ENCODE measurements around the gene ATIC. TPM values are rescaled to one million over a fixed set of nuclear protein-coding genes. Genes with fewer than 3 reads are reported as not detected.

ATIC gene
- polyA plus RNA-seq, 2 of the 4 experiments (the other 2 are of a cell fraction) = 298 to 328 TPM

DNA sequence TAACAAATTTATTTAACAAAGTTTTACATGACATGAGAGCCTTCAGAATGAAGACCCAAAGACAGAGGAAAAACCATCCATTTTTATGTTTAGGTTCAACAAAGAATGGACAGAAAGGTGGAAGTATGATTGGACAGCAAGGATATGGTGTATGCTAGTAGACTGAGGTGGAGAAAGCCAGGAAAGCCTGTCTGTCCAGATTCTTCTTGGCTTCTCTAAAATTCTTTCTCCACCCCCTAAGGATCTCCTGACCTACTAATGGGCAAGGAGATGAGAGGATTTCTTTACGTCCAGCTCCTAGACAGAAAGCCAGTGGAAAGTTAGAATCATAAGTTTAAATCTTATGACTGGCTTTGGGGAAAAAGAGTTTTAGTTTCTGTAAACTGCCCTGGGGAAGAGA lies 3.0 kb downstream of the ATIC start:
- Histone ChIP-seq H3K4me2 (0 out of 3 replicates have a peak overlapping the region, but pooled peaks have one; percentile 1), H3K4me1 (peaks cover 19% of the 10 kb centered on the region), H3K9me3 (no peaks in the 10 kb centered on the region), H3K4me3 (no peak overlapping the region), H3K27ac (no peak overlapping the region)
- TF ChIP-seq POLR2A (IDR thresholded peaks at IDR 0.05; ENCODE audit: low read length) (no peak), TFCP2L1 (CRISPR knock-in tag; IDR thresholded peaks at IDR 0.05) (no peak), CHD4 (IDR thresholded peaks at IDR 0.05; ENCODE audit: borderline replicate concordance) (no peak), RCOR1 (IDR thresholded peaks at IDR 0.05; ENCODE audit: low read depth, low read length) (no peak), PHF8 (IDR thresholded peaks at IDR 0.05; ENCODE audit: borderline replicate concordance, low read depth) (no peak), ZFP36 (IDR thresholded peaks at IDR 0.05; ENCODE audit: borderline replicate concordance, partially characterized antibody) (no peak), BHLHE40 (IDR thresholded peaks at IDR 0.05; ENCODE audit: low read depth, low read length) (no peak), POLR2AphosphoS2 (conservative IDR thresholded peaks at IDR 0.05; ENCODE audit: low read length) (no peak), MAZ (IDR thresholded peaks at IDR 0.05; ENCODE audit: borderline replicate concordance, low read depth, low read length) (no peak), CEBPB (IDR thresholded peaks at IDR 0.05) (no peak), MYC (IDR thresholded peaks at IDR 0.05; ENCODE audit: borderline replicate concordance, low read length) (no peak), ZSCAN20 (CRISPR knock-in tag; IDR thresholded peaks at IDR 0.05) (no peak), CHD2 (IDR thresholded peaks at IDR 0.05; ENCODE audit: low read length, partially characterized antibody) (no peak)
- TF ChIP-seq, protein P1, sequence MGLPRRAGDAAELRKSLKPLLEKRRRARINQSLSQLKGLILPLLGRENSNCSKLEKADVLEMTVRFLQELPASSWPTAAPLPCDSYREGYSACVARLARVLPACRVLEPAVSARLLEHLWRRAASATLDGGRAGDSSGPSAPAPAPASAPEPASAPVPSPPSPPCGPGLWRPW (IDR thresholded peaks at IDR 0.05) = no peak
- TF ChIP-seq, protein P2, sequence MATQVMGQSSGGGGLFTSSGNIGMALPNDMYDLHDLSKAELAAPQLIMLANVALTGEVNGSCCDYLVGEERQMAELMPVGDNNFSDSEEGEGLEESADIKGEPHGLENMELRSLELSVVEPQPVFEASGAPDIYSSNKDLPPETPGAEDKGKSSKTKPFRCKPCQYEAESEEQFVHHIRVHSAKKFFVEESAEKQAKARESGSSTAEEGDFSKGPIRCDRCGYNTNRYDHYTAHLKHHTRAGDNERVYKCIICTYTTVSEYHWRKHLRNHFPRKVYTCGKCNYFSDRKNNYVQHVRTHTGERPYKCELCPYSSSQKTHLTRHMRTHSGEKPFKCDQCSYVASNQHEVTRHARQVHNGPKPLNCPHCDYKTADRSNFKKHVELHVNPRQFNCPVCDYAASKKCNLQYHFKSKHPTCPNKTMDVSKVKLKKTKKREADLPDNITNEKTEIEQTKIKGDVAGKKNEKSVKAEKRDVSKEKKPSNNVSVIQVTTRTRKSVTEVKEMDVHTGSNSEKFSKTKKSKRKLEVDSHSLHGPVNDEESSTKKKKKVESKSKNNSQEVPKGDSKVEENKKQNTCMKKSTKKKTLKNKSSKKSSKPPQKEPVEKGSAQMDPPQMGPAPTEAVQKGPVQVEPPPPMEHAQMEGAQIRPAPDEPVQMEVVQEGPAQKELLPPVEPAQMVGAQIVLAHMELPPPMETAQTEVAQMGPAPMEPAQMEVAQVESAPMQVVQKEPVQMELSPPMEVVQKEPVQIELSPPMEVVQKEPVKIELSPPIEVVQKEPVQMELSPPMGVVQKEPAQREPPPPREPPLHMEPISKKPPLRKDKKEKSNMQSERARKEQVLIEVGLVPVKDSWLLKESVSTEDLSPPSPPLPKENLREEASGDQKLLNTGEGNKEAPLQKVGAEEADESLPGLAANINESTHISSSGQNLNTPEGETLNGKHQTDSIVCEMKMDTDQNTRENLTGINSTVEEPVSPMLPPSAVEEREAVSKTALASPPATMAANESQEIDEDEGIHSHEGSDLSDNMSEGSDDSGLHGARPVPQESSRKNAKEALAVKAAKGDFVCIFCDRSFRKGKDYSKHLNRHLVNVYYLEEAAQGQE (IDR thresholded peaks at IDR 0.05) = no peak
- TF ChIP-seq, protein P3, sequence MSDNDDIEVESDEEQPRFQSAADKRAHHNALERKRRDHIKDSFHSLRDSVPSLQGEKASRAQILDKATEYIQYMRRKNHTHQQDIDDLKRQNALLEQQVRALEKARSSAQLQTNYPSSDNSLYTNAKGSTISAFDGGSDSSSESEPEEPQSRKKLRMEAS (IDR thresholded peaks at IDR 0.05) = no peak
- TF ChIP-seq, protein P4, sequence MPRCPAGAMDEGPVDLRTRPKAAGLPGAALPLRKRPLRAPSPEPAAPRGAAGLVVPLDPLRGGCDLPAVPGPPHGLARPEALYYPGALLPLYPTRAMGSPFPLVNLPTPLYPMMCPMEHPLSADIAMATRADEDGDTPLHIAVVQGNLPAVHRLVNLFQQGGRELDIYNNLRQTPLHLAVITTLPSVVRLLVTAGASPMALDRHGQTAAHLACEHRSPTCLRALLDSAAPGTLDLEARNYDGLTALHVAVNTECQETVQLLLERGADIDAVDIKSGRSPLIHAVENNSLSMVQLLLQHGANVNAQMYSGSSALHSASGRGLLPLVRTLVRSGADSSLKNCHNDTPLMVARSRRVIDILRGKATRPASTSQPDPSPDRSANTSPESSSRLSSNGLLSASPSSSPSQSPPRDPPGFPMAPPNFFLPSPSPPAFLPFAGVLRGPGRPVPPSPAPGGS (IDR thresholded peaks at IDR 0.05) = no peak
- ChIA-PET CTCF (no interaction called here), POLR2A (no interaction called here)
- ATAC-seq (no peak), DNase-seq (ENCODE audit: low read depth in 1 of 2, low spot score in 1 of 2) (no peak), FAIRE-seq (no peak)
- 93% methylated on average over 1 of the region's 1 CpG for WGBS (ENCODE audit: missing lambda C conversion rate)

DNA sequence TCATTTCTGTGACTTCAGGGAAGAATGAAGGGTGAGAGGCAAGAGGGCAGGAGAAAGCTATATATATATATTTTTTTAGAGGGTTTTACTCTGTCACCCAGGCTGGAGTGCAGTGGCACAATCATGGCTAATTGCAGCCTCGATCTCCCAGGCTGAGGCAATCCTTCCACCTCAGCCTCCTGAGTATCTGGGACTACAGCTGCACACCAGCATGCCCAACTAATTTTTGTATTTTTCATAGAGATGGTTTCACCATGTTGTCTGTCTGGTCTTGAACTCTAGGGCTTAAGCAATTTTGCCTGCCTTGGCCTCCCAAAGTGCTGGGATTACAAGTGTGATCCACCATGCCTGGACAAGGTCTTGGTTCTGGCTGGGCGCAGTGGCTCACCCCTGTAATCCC lies 3.4 kb downstream of the ATIC start:
- Histone ChIP-seq H3K27ac (no peak overlapping the region), H3K4me1 (peaks cover 19% of the 10 kb centered on the region), H3K9me3 (no peaks in the 10 kb centered on the region), H3K4me3 (no peak overlapping the region), H3K4me2 (no peak overlapping the region)
- CTCF ChIA-PET = no interaction called here
- ATAC-seq (no peak), FAIRE-seq (no peak), DNase-seq (ENCODE audit: low read depth in 1 of 2, low spot score in 1 of 2) (no peak)
- 100% methylated on average over 2 of the region's 2 CpGs for WGBS (ENCODE audit: missing lambda C conversion rate)
- POLR2A ChIA-PET = no interaction called here
- TF ChIP-seq, protein P5, sequence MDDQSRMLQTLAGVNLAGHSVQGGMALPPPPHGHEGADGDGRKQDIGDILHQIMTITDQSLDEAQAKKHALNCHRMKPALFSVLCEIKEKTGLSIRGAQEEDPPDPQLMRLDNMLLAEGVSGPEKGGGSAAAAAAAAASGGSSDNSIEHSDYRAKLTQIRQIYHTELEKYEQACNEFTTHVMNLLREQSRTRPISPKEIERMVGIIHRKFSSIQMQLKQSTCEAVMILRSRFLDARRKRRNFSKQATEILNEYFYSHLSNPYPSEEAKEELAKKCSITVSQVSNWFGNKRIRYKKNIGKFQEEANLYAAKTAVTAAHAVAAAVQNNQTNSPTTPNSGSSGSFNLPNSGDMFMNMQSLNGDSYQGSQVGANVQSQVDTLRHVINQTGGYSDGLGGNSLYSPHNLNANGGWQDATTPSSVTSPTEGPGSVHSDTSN (IDR thresholded peaks at IDR 0.05) = no peak
- TF ChIP-seq MAFK (IDR thresholded peaks at IDR 0.05; ENCODE audit: partially characterized antibody) (no peak), TP53 (CRISPR knock-in tag; IDR thresholded peaks at IDR 0.05) (no peak), CEBPB (IDR thresholded peaks at IDR 0.05) (no peak), HOXA7 (CRISPR knock-in tag; IDR thresholded peaks at IDR 0.05) (no peak), RFX5 (IDR thresholded peaks at IDR 0.05) (no peak), CBX8 (IDR thresholded peaks at IDR 0.05) (no peak)
- TF ChIP-seq, protein P6, sequence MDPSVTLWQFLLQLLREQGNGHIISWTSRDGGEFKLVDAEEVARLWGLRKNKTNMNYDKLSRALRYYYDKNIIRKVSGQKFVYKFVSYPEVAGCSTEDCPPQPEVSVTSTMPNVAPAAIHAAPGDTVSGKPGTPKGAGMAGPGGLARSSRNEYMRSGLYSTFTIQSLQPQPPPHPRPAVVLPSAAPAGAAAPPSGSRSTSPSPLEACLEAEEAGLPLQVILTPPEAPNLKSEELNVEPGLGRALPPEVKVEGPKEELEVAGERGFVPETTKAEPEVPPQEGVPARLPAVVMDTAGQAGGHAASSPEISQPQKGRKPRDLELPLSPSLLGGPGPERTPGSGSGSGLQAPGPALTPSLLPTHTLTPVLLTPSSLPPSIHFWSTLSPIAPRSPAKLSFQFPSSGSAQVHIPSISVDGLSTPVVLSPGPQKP (IDR thresholded peaks at IDR 0.05; ENCODE audit: low read depth, low read length) = no peak

Measured in A549 (cell line).